ENCODE measurements around the gene RFC4. TPM values are rescaled to one million over a fixed set of nuclear protein-coding genes. Genes with fewer than 3 reads are reported as not detected.
"Not testable (repeated sequence)": the region's sequence is repeated elsewhere in the genome, so short reads cannot be mapped to it uniquely, and the experiment has no call there.

RFC4 gene
- total RNA-seq = 67.8 TPM
- polyA plus RNA-seq = 28.2 TPM
- long read RNA-seq, donor 1, partial matches to known transcripts = 0 of 1 reads
- long read RNA-seq, donor 1, other reads (novel, unspliced or antisense) = 0 of 1 reads
- long read RNA-seq, donor 2 = 0 reads
- long read RNA-seq, donor 3, transcript RFC4-201 (11 exons, 1,384 nt) = major isoform, 12 of 49 reads
- long read RNA-seq, donor 3, partial matches to known transcripts = 32 of 49 reads
- long read RNA-seq, donor 3, other reads (novel, unspliced or antisense) = 0 of 49 reads
- long read RNA-seq, donor 4, transcript RFC4-201 (11 exons, 1,384 nt) = major isoform, 6 of 19 reads
- long read RNA-seq, donor 4, transcript RFC4-202 (11 exons, 1,448 nt) = minor isoform, 5 of 19 reads
- long read RNA-seq, donor 4, partial matches to known transcripts = 8 of 19 reads
- long read RNA-seq, donor 4, other reads (novel, unspliced or antisense) = 0 of 19 reads
- long read RNA-seq, donor 5, transcript RFC4-201 (11 exons, 1,384 nt) = major isoform, 14 of 57 reads
- long read RNA-seq, donor 5, transcript RFC4-202 (11 exons, 1,448 nt) = minor isoform, 11 of 57 reads
- long read RNA-seq, donor 5, partial matches to known transcripts = 30 of 57 reads
- long read RNA-seq, donor 5, other reads (novel, unspliced or antisense) = 0 of 57 reads
- long read RNA-seq, donor 6, transcript RFC4-201 (11 exons, 1,384 nt) = major isoform, 11 of 30 reads
- long read RNA-seq, donor 6, partial matches to known transcripts = 17 of 30 reads
- long read RNA-seq, donor 6, other reads (novel, unspliced or antisense) = 0 of 30 reads
- long read RNA-seq, donor 7, transcript RFC4-201 (11 exons, 1,384 nt) = major isoform, 16 of 36 reads
- long read RNA-seq, donor 7, partial matches to known transcripts = 16 of 36 reads
- long read RNA-seq, donor 7, other reads (novel, unspliced or antisense) = 0 of 36 reads
- long read RNA-seq, donor 8, transcript RFC4-201 (11 exons, 1,384 nt) = major isoform, 9 of 11 reads
- long read RNA-seq, donor 8, partial matches to known transcripts = 0 of 11 reads
- long read RNA-seq, donor 8, other reads (novel, unspliced or antisense) = 0 of 11 reads
- long read RNA-seq, donor 9, transcript RFC4-201 (11 exons, 1,384 nt) = major isoform, 11 of 34 reads
- long read RNA-seq, donor 9, transcript RFC4-202 (11 exons, 1,448 nt) = minor isoform, 10 of 34 reads
- long read RNA-seq, donor 9, partial matches to known transcripts = 12 of 34 reads
- long read RNA-seq, donor 9, other reads (novel, unspliced or antisense) = 0 of 34 reads
- long read RNA-seq, donor 10, transcript RFC4-201 (11 exons, 1,384 nt) = major isoform, 12 of 25 reads
- long read RNA-seq, donor 10, partial matches to known transcripts = 7 of 25 reads
- long read RNA-seq, donor 10, other reads (novel, unspliced or antisense) = 0 of 25 reads

- peak; percentile 72 to 91 (median 79) for DNase-seq (ENCODE audit: low read depth in 6 of 9, low spot score in 9 of 9)
- Histone ChIP-seq H3K9me3 (ENCODE audit: control insufficient read depth in 2 of 2, insufficient read depth in 1 of 2, low read length in 1 of 2) (peaks cover 0 to 1% of the 10 kb centered on the region in 2 donors), H3K4me3 (ENCODE audit: low read length in 2 of 2) (peak within 1 kb of the TSS; percentile 89 to 92), H3K27me3 (ENCODE audit: control insufficient read depth in 2 of 2, insufficient read depth in 1 of 2, low read length in 1 of 2) (no peaks in the 10 kb centered on the region), H3K36me3 (ENCODE audit: control insufficient read depth in 2 of 2, insufficient read depth in 2 of 2, low read length in 1 of 2) (peaks cover 3 to 12% of the 10 kb centered on the region in 2 donors), H3K4me1 (ENCODE audit: control insufficient read depth in 2 of 2, insufficient read depth in 2 of 2, low read length in 2 of 2) (peaks cover 7 to 21% of the 10 kb centered on the region in 2 donors), H3K27ac (ENCODE audit: low read depth in 1 of 2, low read length in 1 of 2) (peak within 1 kb of the TSS; percentile 87 to 90)
- under 1% methylated on average over 70 of the region's 70 CpGs for WGBS
Measured at GRCh38 chr3:186806089-186807055, at the start of gene RFC4. RFC4 (minus strand) TSS chr3:186806482; CDS start chr3:186804713, 1,769 bp downstream.

- no peak for DNase-seq (ENCODE audit: low read depth in 6 of 9, low spot score in 9 of 9)
- no peaks in the 10 kb centered on the region for H3K36me3 ChIP-seq (ENCODE audit: control insufficient read depth in 2 of 2, insufficient read depth in 2 of 2, low read length in 1 of 2)
- H3K4me1 ChIP-seq (ENCODE audit: control insufficient read depth in 2 of 2, insufficient read depth in 2 of 2, low read length in 2 of 2) = no peaks in the 10 kb centered on the region
- WGBS = 0% methylated on average over 1 of the region's 1 CpG
- H3K27me3 ChIP-seq (ENCODE audit: control insufficient read depth in 2 of 2, insufficient read depth in 1 of 2, low read length in 1 of 2) = no peaks in the 10 kb centered on the region
- H3K27ac ChIP-seq (ENCODE audit: low read depth in 1 of 2, low read length in 1 of 2) = no peak overlapping the region
- H3K4me3 ChIP-seq (ENCODE audit: low read length in 2 of 2) = no peak overlapping the region
- H3K9me3 ChIP-seq (ENCODE audit: control insufficient read depth in 2 of 2, insufficient read depth in 1 of 2, low read length in 1 of 2) = no peaks in the 10 kb centered on the region
Measured at GRCh38 chr3:186854954-186855353, 48.7 kb upstream of the RFC4 start.

DNA sequence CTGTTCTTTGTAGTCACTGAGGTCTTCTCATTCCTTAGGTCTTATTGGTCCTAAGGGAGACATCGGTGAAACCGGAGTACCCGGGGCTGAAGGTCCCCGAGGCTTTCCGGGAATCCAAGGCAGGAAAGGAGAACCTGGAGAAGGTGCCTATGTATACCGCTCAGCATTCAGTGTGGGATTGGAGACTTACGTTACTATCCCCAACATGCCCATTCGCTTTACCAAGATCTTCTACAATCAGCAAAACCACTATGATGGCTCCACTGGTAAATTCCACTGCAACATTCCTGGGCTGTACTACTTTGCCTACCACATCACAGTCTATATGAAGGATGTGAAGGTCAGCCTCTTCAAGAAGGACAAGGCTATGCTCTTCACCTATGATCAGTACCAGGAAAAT, 47.9 kb upstream of the RFC4 start:
- DNase-seq (ENCODE audit: low read depth in 6 of 9, low spot score in 9 of 9) = no peak
- no peaks in the 10 kb centered on the region for H3K36me3 ChIP-seq (ENCODE audit: control insufficient read depth in 2 of 2, insufficient read depth in 2 of 2, low read length in 1 of 2)
- H3K9me3 ChIP-seq (ENCODE audit: control insufficient read depth in 2 of 2, insufficient read depth in 1 of 2, low read length in 1 of 2) = no peaks in the 10 kb centered on the region
- H3K27ac ChIP-seq (ENCODE audit: low read depth in 1 of 2, low read length in 1 of 2) = no peak overlapping the region
- 98% methylated on average over 8 of the region's 8 CpGs for WGBS
- no peaks in the 10 kb centered on the region for H3K27me3 ChIP-seq (ENCODE audit: control insufficient read depth in 2 of 2, insufficient read depth in 1 of 2, low read length in 1 of 2)
- H3K4me3 ChIP-seq (ENCODE audit: low read length in 2 of 2) = no peak overlapping the region
- H3K4me1 ChIP-seq (ENCODE audit: control insufficient read depth in 2 of 2, insufficient read depth in 2 of 2, low read length in 2 of 2) = no peaks in the 10 kb centered on the region

- H3K4me1 ChIP-seq (ENCODE audit: control insufficient read depth in 2 of 2, insufficient read depth in 2 of 2, low read length in 2 of 2) = no peaks in the 10 kb centered on the region
- no peak overlapping the region for H3K27ac ChIP-seq (ENCODE audit: low read depth in 1 of 2, low read length in 1 of 2)
- WGBS = 79% methylated on average over 6 of the region's 6 CpGs
- H3K9me3 ChIP-seq (ENCODE audit: control insufficient read depth in 2 of 2, insufficient read depth in 1 of 2, low read length in 1 of 2) = no peaks in the 10 kb centered on the region
- no peaks in the 10 kb centered on the region for H3K27me3 ChIP-seq (ENCODE audit: control insufficient read depth in 2 of 2, insufficient read depth in 1 of 2, low read length in 1 of 2)
- no peaks in the 10 kb centered on the region for H3K36me3 ChIP-seq (ENCODE audit: control insufficient read depth in 2 of 2, insufficient read depth in 2 of 2, low read length in 1 of 2)
- no peak for DNase-seq (ENCODE audit: low read depth in 6 of 9, low spot score in 9 of 9)
- no peak overlapping the region for H3K4me3 ChIP-seq (ENCODE audit: low read length in 2 of 2)
Measured at GRCh38 chr3:186852994-186853393, 46.7 kb upstream of the RFC4 start.

DNA sequence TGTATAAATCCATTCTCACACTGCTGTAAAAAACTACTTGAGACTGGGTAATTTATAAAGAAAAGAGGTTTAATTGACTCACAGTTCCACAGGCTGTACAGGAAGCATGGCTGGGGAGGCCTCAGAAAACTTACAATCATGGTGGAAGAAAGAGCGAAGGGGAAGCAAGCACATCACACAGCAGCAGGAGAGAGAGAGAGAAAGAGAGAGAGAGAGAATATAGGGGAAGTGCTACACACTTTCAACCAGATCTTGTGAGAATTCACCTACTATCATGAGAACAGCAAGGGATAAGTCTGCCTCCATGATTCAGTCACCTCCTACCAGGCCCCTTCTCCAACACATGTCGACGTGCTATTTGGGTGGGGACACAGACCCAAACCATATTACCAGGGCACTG, 45.6 kb upstream of the RFC4 start:
- not testable (repeated sequence) for DNase-seq (ENCODE audit: low read depth in 6 of 9, low spot score in 9 of 9); H3K27me3 ChIP-seq (ENCODE audit: control insufficient read depth in 2 of 2, insufficient read depth in 1 of 2, low read length in 1 of 2); H3K4me3 ChIP-seq (ENCODE audit: low read length in 2 of 2); H3K9me3 ChIP-seq (ENCODE audit: control insufficient read depth in 2 of 2, insufficient read depth in 1 of 2, low read length in 1 of 2); H3K36me3 ChIP-seq (ENCODE audit: control insufficient read depth in 2 of 2, insufficient read depth in 2 of 2, low read length in 1 of 2); H3K27ac ChIP-seq (ENCODE audit: low read depth in 1 of 2, low read length in 1 of 2); H3K4me1 ChIP-seq (ENCODE audit: control insufficient read depth in 2 of 2, insufficient read depth in 2 of 2, low read length in 2 of 2)
- WGBS = 96% methylated on average over 3 of the region's 3 CpGs

DNA sequence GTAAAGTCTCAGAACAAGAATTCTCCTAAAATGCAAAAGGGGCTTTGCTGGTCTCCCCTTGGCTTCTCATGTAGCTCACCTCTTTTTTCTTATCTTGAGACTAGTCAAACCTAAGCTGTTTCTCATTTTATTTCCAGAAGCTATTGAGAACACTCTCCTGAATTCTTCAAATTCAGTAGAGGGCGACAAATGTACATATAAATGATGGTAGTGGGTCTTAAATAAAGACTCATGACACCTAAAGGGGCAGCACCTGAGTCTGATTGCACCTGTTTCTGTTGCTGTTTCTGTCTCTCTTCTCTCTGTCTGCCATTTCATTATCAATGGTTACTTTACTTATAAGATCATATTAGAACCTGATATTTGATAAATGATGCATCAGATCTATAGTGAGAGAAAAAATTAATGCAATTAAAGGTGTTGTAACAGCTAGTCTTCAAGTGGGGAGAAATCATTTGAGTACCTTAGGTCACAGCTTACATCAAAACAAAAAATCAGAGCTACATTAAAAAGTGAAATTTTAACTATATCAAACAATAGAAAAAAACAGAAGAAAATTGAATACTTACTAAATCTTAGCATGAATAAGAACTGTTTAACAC, 43.2 kb upstream of the RFC4 start:
- DNase-seq (ENCODE audit: low read depth in 6 of 9, low spot score in 9 of 9) = peak in 7 of 9 donors; percentile 29 to 75 (median 44)
- Histone ChIP-seq H3K9me3 (ENCODE audit: control insufficient read depth in 2 of 2, insufficient read depth in 1 of 2, low read length in 1 of 2) (no peaks in the 10 kb centered on the region), H3K4me1 (ENCODE audit: control insufficient read depth in 2 of 2, insufficient read depth in 2 of 2, low read length in 2 of 2) (no peaks in the 10 kb centered on the region), H3K27me3 (ENCODE audit: control insufficient read depth in 2 of 2, insufficient read depth in 1 of 2, low read length in 1 of 2) (no peaks in the 10 kb centered on the region), H3K27ac (ENCODE audit: low read depth in 1 of 2, low read length in 1 of 2) (no peak overlapping the region), H3K4me3 (ENCODE audit: low read length in 2 of 2) (no peak overlapping the region), H3K36me3 (ENCODE audit: control insufficient read depth in 2 of 2, insufficient read depth in 2 of 2, low read length in 1 of 2) (no peaks in the 10 kb centered on the region)
- WGBS = 2% methylated on average over 1 of the region's 1 CpG

DNA sequence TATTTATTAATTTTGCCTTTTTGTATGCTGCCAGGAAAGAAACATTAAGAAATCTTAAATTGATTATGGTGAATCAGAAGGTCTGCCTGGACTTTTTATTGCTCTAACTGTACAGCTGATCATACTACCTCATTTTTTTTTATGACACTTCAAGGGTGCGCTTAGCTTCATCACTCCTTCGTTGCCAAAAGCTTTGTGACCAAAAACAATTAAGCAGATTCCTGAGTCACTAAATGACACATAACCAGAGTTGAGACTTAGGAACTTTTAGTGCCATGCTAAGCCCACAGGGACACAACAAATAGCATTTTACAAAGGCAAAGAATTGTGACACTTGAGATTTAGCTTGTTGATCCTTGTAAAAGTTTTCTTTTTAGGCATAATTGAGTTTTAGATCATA, 41.2 kb upstream of the RFC4 start:
- no peak for DNase-seq (ENCODE audit: low read depth in 6 of 9, low spot score in 9 of 9)
- H3K36me3 ChIP-seq (ENCODE audit: control insufficient read depth in 2 of 2, insufficient read depth in 2 of 2, low read length in 1 of 2) = no peaks in the 10 kb centered on the region
- H3K27ac ChIP-seq (ENCODE audit: low read depth in 1 of 2, low read length in 1 of 2) = no peak overlapping the region
- no peaks in the 10 kb centered on the region for H3K9me3 ChIP-seq (ENCODE audit: control insufficient read depth in 2 of 2, insufficient read depth in 1 of 2, low read length in 1 of 2)
- 89% methylated on average over 2 of the region's 2 CpGs for WGBS
- H3K4me3 ChIP-seq (ENCODE audit: low read length in 2 of 2) = no peak overlapping the region
- no peaks in the 10 kb centered on the region for H3K4me1 ChIP-seq (ENCODE audit: control insufficient read depth in 2 of 2, insufficient read depth in 2 of 2, low read length in 2 of 2)
- no peaks in the 10 kb centered on the region for H3K27me3 ChIP-seq (ENCODE audit: control insufficient read depth in 2 of 2, insufficient read depth in 1 of 2, low read length in 1 of 2)

GRCh38 chr3:186845756-186846155, 39.5 kb upstream of the RFC4 start:
- no peak overlapping the region for H3K4me3 ChIP-seq (ENCODE audit: low read length in 2 of 2)
- no peak overlapping the region for H3K27ac ChIP-seq (ENCODE audit: low read depth in 1 of 2, low read length in 1 of 2)
- DNase-seq (ENCODE audit: low read depth in 6 of 9, low spot score in 9 of 9) = no peak
- H3K27me3 ChIP-seq (ENCODE audit: control insufficient read depth in 2 of 2, insufficient read depth in 1 of 2, low read length in 1 of 2) = no peaks in the 10 kb centered on the region
- H3K9me3 ChIP-seq (ENCODE audit: control insufficient read depth in 2 of 2, insufficient read depth in 1 of 2, low read length in 1 of 2) = no peaks in the 10 kb centered on the region
- no peaks in the 10 kb centered on the region for H3K36me3 ChIP-seq (ENCODE audit: control insufficient read depth in 2 of 2, insufficient read depth in 2 of 2, low read length in 1 of 2)
- WGBS = 76% methylated on average over 10 of the region's 10 CpGs
- no peaks in the 10 kb centered on the region for H3K4me1 ChIP-seq (ENCODE audit: control insufficient read depth in 2 of 2, insufficient read depth in 2 of 2, low read length in 2 of 2)
